Liver (tissue), 9 donors: ENCODE data around the gene GRID1. TPM values are rescaled to one million over a fixed set of nuclear protein-coding genes. Genes with fewer than 3 reads are reported as not detected.

ENCODE experiments used
- DNase-seq: peaks from one replicate; pipeline ENCODE4 v3.0.0-alpha.2; 2017; ENCODE audit warnings: low spot score
- H3K27ac ChIP-seq, 2 donors: one replicate each; pipeline ENCODE4 v1.7.0; 2013; ENCODE audit warnings: inconsistent platforms in 2 of 2, low read length in 2 of 2, control low read depth in 1 of 2, low read depth in 1 of 2, mild to moderate bottlenecking in 1 of 2
- H3K27me3 ChIP-seq, 4 donors: one replicate each; pipeline versions ENCODE4 v1.6.1 to v1.7.0; 2013; ENCODE audit warnings: low read length in 3 of 4, inconsistent platforms in 1 of 4, mild to moderate bottlenecking in 1 of 4, moderate library complexity in 1 of 4; ENCODE audit not compliant: control insufficient read depth in 4 of 4, insufficient read depth in 4 of 4
- H3K36me3 ChIP-seq, 4 donors: one replicate each; pipeline versions ENCODE4 v1.6.1 to v1.7.0; 2013; ENCODE audit warnings: low read length in 3 of 4, mild to moderate bottlenecking in 3 of 4, low read depth in 1 of 4, moderate library complexity in 1 of 4; ENCODE audit not compliant: control insufficient read depth in 4 of 4, insufficient read depth in 3 of 4
- H3K4me1 ChIP-seq, 4 donors: one replicate each; pipeline versions ENCODE4 v1.6.1 to v1.7.0; 2013; ENCODE audit warnings: low read length in 3 of 4, mild to moderate bottlenecking in 3 of 4, moderate library complexity in 1 of 4; ENCODE audit not compliant: control insufficient read depth in 4 of 4, insufficient read depth in 4 of 4
- H3K4me3 ChIP-seq, 3 donors: one replicate each; pipeline versions ENCODE4 v1.6.1 to v1.7.0; 2013; ENCODE audit warnings: low read length in 3 of 3, control low read depth in 1 of 3, low read depth in 1 of 3, mild to moderate bottlenecking in 1 of 3
- H3K9ac ChIP-seq, 2 donors: one replicate each; pipeline ENCODE4 v1.7.0; 2013; ENCODE audit warnings: low read length in 2 of 2, mild to moderate bottlenecking in 2 of 2, moderate library complexity in 2 of 2, control low read depth in 1 of 2, low read depth in 1 of 2
- H3K9me3 ChIP-seq, 4 donors: one replicate each; pipeline versions ENCODE4 v1.6.1 to v1.7.0; 2013; ENCODE audit warnings: low read length in 3 of 4; ENCODE audit not compliant: control insufficient read depth in 4 of 4
- GABPA ChIP-seq, 2 donors: IDR thresholded peaks in 1 of 2; conservative IDR thresholded peaks in 1 of 2; 2 replicates each; pipeline ENCODE4 v1.6.1; 2016; ENCODE audit warnings: antibody characterized with exemption in 2 of 2, mild to moderate bottlenecking in 1 of 2, moderate library complexity in 1 of 2
- HNF4G ChIP-seq: IDR thresholded peaks from 2 replicates; pipeline ENCODE4 v1.6.1; 2016; ENCODE audit warnings: antibody characterized with exemption
- JUND ChIP-seq, 2 donors: IDR thresholded peaks; 2 replicates each; pipeline ENCODE4 v1.6.1; 2016; ENCODE audit warnings: antibody characterized with exemption in 2 of 2
- RAD21 ChIP-seq, 2 donors: IDR thresholded peaks; 2 replicates each; pipeline ENCODE4 v1.6.1; 2016; ENCODE audit warnings: antibody characterized with exemption in 2 of 2, mild to moderate bottlenecking in 2 of 2
- RXRA ChIP-seq, 2 donors: IDR thresholded peaks; 2 replicates each; pipeline ENCODE4 v1.6.1; 2017 to 2018; ENCODE audit warnings: antibody characterized with exemption in 2 of 2, mild to moderate bottlenecking in 1 of 2
- TAF1 ChIP-seq: conservative IDR thresholded peaks from 2 replicates; pipeline ENCODE4 v1.6.1; 2016; ENCODE audit warnings: antibody characterized with exemption, mild to moderate bottlenecking
- YY1 ChIP-seq: IDR thresholded peaks from 2 replicates; pipeline ENCODE4 v1.6.1; 2016; ENCODE audit warnings: antibody characterized with exemption, mild to moderate bottlenecking
- WGBS: extraction: QIAGEN DNeasy Blood & Tissue Kit; methylation state at CpG from one replicate; pipeline ENCODE4 v1.1.7; 2013; 5-methylcytosine and 5-hydroxymethylcytosine counted together
- polyA plus RNA-seq, 2 donors: library from polyadenylated mRNA; stranded (reverse) in 1 of 2; unstranded in 1 of 2; fragments of 200-250 nt in 1 of 2; fragments of >200 nt in 1 of 2; fragmentation: Nextera tagmentation in 1 of 2; extraction: Ambion mirVana in 1 of 2; gene quantifications; one replicate each; pipeline versions ENCODE4 v1.2.1 to v1.2.3, GENCODE V29; 2013 to 2015
- total RNA-seq, 2 donors: library from RNA; depleted of rRNA; stranded (reverse); fragments of >200 nt; gene quantifications; one replicate each; pipeline ENCODE4 v1.2.3, GENCODE V29; 2014
- TF ChIP-seq, protein P1 (sequence below): IDR thresholded peaks from 2 replicates; pipeline ENCODE4 v1.6.1; 2016; ENCODE audit warnings: antibody characterized with exemption
- TF ChIP-seq, protein P2 (sequence below): IDR thresholded peaks from 2 replicates; pipeline ENCODE4 v1.6.1; 2016; ENCODE audit warnings: antibody characterized with exemption, mild to moderate bottlenecking
- TF ChIP-seq, protein P3 (sequence below): fragments of 150-350 bp; IDR thresholded peaks from 2 replicates; pipeline ENCODE4 v1.5.1; 2017; ENCODE audit warnings: improper control_type of control experiment, low read depth, low read length; ENCODE audit not compliant: missing input control
- donor health status: healthy.
- donor health status: healthy.
- donor health status: healthy.
- donor health status: healthy.
- donor health status: healthy.

The GRID1 gene
- total and polyA plus RNA-seq, 4 donors = 0.09 to 0.17 (median 0.14) TPM; not detected in 1

DNA sequence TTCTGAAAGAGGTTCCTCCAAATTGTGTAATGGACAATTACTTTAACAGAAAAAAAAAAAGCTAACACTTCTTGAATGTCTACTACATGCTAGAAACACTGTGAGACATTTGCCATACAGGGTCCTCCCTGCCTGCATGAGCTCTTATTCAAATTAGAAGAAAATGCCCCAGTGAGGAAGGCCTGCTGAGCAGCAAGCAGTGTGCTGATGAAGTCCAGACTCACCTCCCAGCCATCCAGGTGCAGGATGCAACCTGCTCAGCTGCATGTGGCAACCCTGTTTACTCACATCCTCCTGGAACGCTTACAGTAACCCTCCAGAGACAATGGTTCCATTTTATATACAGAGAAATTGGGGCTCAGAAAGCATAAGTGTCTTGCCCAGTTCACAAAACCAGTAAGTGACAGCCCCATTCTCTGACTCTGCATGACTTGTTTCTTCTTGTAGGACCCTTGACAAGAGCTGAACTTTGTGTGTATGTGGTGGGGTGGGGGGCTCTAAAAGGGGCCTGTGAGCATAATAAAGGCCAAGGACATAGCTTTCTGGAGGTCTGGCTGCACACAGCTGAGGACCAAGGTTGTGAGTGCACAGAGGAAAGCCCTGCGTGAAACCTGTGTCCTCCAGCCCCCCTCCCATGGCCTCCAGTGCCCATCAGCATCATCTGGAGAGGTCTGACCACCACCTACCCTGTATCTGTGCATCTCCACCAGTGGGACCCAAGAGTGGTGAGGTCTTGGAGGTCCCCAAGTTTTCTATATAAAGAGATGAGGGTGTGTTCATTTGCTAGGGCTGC, 387.8 kb downstream of the GRID1 start:
- Histone ChIP-seq H3K27ac (no peak overlapping the region), H3K9ac (no peak overlapping the region), H3K36me3 (no peaks in the 10 kb centered on the region), H3K4me1 (no peaks in the 10 kb centered on the region), H3K4me3 (no peak overlapping the region), H3K27me3 (no peaks in the 10 kb centered on the region), H3K9me3 (no peaks in the 10 kb centered on the region)
- 81% methylated on average over 2 of the region's 2 CpGs for WGBS
- TF ChIP-seq TAF1 (no peak), JUND (IDR thresholded peaks at IDR 0.05) (no peak), YY1 (no peak)
- TF ChIP-seq, protein P1, sequence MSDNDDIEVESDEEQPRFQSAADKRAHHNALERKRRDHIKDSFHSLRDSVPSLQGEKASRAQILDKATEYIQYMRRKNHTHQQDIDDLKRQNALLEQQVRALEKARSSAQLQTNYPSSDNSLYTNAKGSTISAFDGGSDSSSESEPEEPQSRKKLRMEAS = no peak
- TF ChIP-seq, protein P2, sequence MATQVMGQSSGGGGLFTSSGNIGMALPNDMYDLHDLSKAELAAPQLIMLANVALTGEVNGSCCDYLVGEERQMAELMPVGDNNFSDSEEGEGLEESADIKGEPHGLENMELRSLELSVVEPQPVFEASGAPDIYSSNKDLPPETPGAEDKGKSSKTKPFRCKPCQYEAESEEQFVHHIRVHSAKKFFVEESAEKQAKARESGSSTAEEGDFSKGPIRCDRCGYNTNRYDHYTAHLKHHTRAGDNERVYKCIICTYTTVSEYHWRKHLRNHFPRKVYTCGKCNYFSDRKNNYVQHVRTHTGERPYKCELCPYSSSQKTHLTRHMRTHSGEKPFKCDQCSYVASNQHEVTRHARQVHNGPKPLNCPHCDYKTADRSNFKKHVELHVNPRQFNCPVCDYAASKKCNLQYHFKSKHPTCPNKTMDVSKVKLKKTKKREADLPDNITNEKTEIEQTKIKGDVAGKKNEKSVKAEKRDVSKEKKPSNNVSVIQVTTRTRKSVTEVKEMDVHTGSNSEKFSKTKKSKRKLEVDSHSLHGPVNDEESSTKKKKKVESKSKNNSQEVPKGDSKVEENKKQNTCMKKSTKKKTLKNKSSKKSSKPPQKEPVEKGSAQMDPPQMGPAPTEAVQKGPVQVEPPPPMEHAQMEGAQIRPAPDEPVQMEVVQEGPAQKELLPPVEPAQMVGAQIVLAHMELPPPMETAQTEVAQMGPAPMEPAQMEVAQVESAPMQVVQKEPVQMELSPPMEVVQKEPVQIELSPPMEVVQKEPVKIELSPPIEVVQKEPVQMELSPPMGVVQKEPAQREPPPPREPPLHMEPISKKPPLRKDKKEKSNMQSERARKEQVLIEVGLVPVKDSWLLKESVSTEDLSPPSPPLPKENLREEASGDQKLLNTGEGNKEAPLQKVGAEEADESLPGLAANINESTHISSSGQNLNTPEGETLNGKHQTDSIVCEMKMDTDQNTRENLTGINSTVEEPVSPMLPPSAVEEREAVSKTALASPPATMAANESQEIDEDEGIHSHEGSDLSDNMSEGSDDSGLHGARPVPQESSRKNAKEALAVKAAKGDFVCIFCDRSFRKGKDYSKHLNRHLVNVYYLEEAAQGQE = no peak
- TF ChIP-seq, protein P3, sequence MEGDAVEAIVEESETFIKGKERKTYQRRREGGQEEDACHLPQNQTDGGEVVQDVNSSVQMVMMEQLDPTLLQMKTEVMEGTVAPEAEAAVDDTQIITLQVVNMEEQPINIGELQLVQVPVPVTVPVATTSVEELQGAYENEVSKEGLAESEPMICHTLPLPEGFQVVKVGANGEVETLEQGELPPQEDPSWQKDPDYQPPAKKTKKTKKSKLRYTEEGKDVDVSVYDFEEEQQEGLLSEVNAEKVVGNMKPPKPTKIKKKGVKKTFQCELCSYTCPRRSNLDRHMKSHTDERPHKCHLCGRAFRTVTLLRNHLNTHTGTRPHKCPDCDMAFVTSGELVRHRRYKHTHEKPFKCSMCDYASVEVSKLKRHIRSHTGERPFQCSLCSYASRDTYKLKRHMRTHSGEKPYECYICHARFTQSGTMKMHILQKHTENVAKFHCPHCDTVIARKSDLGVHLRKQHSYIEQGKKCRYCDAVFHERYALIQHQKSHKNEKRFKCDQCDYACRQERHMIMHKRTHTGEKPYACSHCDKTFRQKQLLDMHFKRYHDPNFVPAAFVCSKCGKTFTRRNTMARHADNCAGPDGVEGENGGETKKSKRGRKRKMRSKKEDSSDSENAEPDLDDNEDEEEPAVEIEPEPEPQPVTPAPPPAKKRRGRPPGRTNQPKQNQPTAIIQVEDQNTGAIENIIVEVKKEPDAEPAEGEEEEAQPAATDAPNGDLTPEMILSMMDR = no peak
- no peak for DNase-seq

DNA sequence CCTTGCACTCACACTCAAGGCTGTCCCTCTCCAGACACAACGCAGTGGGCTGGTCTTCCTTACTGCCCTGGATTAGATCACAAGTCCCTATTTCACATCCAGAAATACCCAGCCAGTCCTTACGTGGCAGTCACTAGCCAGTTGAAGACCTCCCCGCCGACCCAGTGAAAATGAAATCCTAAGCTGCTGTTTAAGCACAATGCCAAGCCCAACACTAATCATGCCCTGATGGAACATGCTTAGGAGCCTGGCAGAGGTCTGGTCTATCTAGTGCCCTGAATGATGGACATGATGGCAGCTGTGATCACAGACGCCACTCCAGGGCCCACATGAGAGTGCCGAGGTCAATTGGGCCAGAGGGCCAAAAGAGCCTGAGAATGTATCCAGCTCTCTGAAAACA, 389.0 kb downstream of the GRID1 start:
- WGBS = 81% methylated on average over 6 of the region's 6 CpGs
- no peak for DNase-seq
- no peaks in the 10 kb centered on the region for H3K27me3 ChIP-seq

More for the DNA sequence above, 389.0 kb downstream of the GRID1 start:
- no peaks in the 10 kb centered on the region for H3K9me3 ChIP-seq
- H3K27ac ChIP-seq = no peak overlapping the region
- H3K4me3 ChIP-seq = no peak overlapping the region
- H3K4me1 ChIP-seq = no peaks in the 10 kb centered on the region
- TF ChIP-seq JUND (IDR thresholded peaks at IDR 0.05) (no peak), RAD21 (IDR thresholded peaks at IDR 0.05) (no peak), TAF1 (no peak), HNF4G (no peak), RXRA (IDR thresholded peaks at IDR 0.05) (no peak), GABPA (IDR thresholded peaks at IDR 0.05 in 1 of 2, conservative IDR thresholded peaks at IDR 0.05 in 1 of 2) (no peak)
- TF ChIP-seq, protein P1 = no peak
- TF ChIP-seq, protein P3 = no peak
- H3K36me3 ChIP-seq = no peaks in the 10 kb centered on the region
- H3K9ac ChIP-seq = no peak overlapping the region
